DOHH2 (cell line): ENCODE data around the gene AP3B1.

Source experiments
- CTCF ChIP-seq: fragments of 200-600 bp; sonication (generic); IDR thresholded peaks from one replicate; pipeline ENCODE4 v1.5.1; 2014; ENCODE audit warnings: antibody characterized with exemption, mild to moderate bottlenecking, low read depth, low read length; ENCODE audit not compliant: poor library complexity, severe bottlenecking
- EZH2phosphoT487 ChIP-seq: fragments of 200-600 bp; sonication (generic); IDR thresholded peaks from 2 replicates; pipeline ENCODE4 v1.6.1; 2017; ENCODE audit warnings: borderline replicate concordance, mild to moderate bottlenecking, antibody characterized with exemption, low read length, moderate library complexity, mixed read lengths

- TF ChIP-seq CTCF, result no peak
- no peak for TF ChIP-seq EZH2phosphoT487
Measured at GRCh38 chr5:77983482-77984199, 310.9 kb downstream of the AP3B1 start.
